ENCODE data around the gene CDC42BPB.

GRCh38 chr14:103099081-103099732 is 41.9 kb upstream of the CDC42BPB start:
- TF ChIP-seq POLR2AphosphoS5 (IDR thresholded peaks at IDR 0.05; ENCODE audit: low read depth, low read length): no peak
- TF ChIP-seq POLR2A (IDR thresholded peaks at IDR 0.05; ENCODE audit: low read depth, low read length): no peak
- no peak for TF ChIP-seq PAX5 (IDR thresholded peaks at IDR 0.05; ENCODE audit: insufficient read depth, low read length, severe bottlenecking)
- no peak for TF ChIP-seq TAF1 (IDR thresholded peaks at IDR 0.05; ENCODE audit: low read depth, low read length)
- no peak for TF ChIP-seq SPI1 (IDR thresholded peaks at IDR 0.05; ENCODE audit: low read depth, low read length)
